MM.1S (cell line): ENCODE results near the gene MFAP3.

Experiments
- EZH2 ChIP-seq: fragments of 300-600 bp; sonication (generic); optimal IDR thresholded peaks from 2 replicates; pipeline ENCODE3; 2017; ENCODE audit warnings: low read depth, mild to moderate bottlenecking, antibody characterized with exemption, low read length, mixed read lengths
- TF ChIP-seq, protein P1 (sequence below): fragments of 300-600 bp; sonication (generic); IDR thresholded peaks from 2 replicates; pipeline ENCODE4 v1.5.1; 2016; ENCODE audit warnings: antibody characterized with exemption, low read length, mixed read lengths

DNA sequence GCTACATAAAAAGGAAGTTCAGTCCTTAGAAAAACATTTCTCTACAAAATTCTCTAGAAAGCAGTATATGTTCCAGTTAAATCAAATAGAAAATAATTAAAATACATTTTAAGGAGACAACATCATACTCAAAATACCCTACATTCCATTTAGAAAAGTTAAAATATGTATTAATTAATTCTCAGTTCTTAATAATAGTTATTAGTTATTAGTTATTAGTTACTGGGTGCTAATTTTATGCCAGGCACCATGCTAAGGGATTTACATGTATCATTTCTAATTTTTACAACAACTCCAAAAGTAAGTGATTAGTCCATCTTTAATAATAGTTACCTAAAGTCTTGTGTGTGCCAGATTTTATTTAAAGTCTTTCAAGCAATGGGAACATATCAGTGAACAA lies 38.1 kb upstream of the MFAP3 start:
- TF ChIP-seq, protein P1, sequence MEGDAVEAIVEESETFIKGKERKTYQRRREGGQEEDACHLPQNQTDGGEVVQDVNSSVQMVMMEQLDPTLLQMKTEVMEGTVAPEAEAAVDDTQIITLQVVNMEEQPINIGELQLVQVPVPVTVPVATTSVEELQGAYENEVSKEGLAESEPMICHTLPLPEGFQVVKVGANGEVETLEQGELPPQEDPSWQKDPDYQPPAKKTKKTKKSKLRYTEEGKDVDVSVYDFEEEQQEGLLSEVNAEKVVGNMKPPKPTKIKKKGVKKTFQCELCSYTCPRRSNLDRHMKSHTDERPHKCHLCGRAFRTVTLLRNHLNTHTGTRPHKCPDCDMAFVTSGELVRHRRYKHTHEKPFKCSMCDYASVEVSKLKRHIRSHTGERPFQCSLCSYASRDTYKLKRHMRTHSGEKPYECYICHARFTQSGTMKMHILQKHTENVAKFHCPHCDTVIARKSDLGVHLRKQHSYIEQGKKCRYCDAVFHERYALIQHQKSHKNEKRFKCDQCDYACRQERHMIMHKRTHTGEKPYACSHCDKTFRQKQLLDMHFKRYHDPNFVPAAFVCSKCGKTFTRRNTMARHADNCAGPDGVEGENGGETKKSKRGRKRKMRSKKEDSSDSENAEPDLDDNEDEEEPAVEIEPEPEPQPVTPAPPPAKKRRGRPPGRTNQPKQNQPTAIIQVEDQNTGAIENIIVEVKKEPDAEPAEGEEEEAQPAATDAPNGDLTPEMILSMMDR = no peak
- TF ChIP-seq EZH2 = no peak
